Measurements from ENCODE around the gene SORBS1.
"Not testable (repeated sequence)": the region's sequence is repeated elsewhere in the genome, so short reads cannot be mapped to it uniquely, and the experiment has no call there.

SORBS1 gene

GRCh38 chr10:95472304-95473088 is 88.7 kb downstream of the SORBS1 start:
- no peak for DNase-seq
- TF ChIP-seq GATA1 (IDR thresholded peaks at IDR 0.05; ENCODE audit: low read depth, low read length) = no peak
- TF ChIP-seq POLR2A (IDR thresholded peaks at IDR 0.05; ENCODE audit: low read length) = no peak

GRCh38 chr10:95469676-95470075 is 91.5 kb downstream of the SORBS1 start:
- no peak for TF ChIP-seq GATA1 (IDR thresholded peaks at IDR 0.05; ENCODE audit: low read depth, low read length)
- TF ChIP-seq POLR2A (IDR thresholded peaks at IDR 0.05; ENCODE audit: low read length) = no peak
- DNase-seq = no peak

- TF ChIP-seq POLR2A (IDR thresholded peaks at IDR 0.05; ENCODE audit: low read length) (no peak), GATA1 (IDR thresholded peaks at IDR 0.05; ENCODE audit: low read depth, low read length) (no peak)
- DNase-seq = no peak
Measured at GRCh38 chr10:95469251-95469650, 91.9 kb downstream of the SORBS1 start.

GRCh38 chr10:95467642-95468041 is 93.5 kb downstream of the SORBS1 start:
- not testable (repeated sequence) for DNase-seq

- DNase-seq = peak; percentile 80
- TF ChIP-seq GATA1 (IDR thresholded peaks at IDR 0.05; ENCODE audit: low read depth, low read length) (no peak), POLR2A (IDR thresholded peaks at IDR 0.05; ENCODE audit: low read length) (no peak)
Measured at GRCh38 chr10:95467162-95467599, 94.0 kb downstream of the SORBS1 start.

GRCh38 chr10:95466436-95466835 is 94.7 kb downstream of the SORBS1 start:
- TF ChIP-seq POLR2A (IDR thresholded peaks at IDR 0.05; ENCODE audit: low read length) (no peak), GATA1 (IDR thresholded peaks at IDR 0.05; ENCODE audit: low read depth, low read length) (no peak)

GRCh38 chr10:95464280-95464679 is 96.9 kb downstream of the SORBS1 start:
- no peak for TF ChIP-seq POLR2A (IDR thresholded peaks at IDR 0.05; ENCODE audit: low read length)
- no peak for TF ChIP-seq GATA1 (IDR thresholded peaks at IDR 0.05; ENCODE audit: low read depth, low read length)
- DNase-seq = no peak

More at GRCh38 chr10:95466436-95466835, 94.7 kb downstream of the SORBS1 start:
- no peak for DNase-seq

GRCh38 chr10:95462740-95463667 is 98.2 kb downstream of the SORBS1 start:
- TF ChIP-seq POLR2A (IDR thresholded peaks at IDR 0.05; ENCODE audit: low read length) (no peak), GATA1 (IDR thresholded peaks at IDR 0.05; ENCODE audit: low read depth, low read length) (no peak)
- no peak for DNase-seq

GRCh38 chr10:95461611-95462010 is 99.6 kb downstream of the SORBS1 start:
- no peak for DNase-seq
- no peak for TF ChIP-seq GATA1 (IDR thresholded peaks at IDR 0.05; ENCODE audit: low read depth, low read length)
- no peak for TF ChIP-seq POLR2A (IDR thresholded peaks at IDR 0.05; ENCODE audit: low read length)

- TF ChIP-seq POLR2A (IDR thresholded peaks at IDR 0.05; ENCODE audit: low read length) (no peak), GATA1 (IDR thresholded peaks at IDR 0.05; ENCODE audit: low read depth, low read length) (no peak)
Measured at GRCh38 chr10:95459446-95460045, 101.6 kb downstream of the SORBS1 start.

GRCh38 chr10:95458871-95459270 is 102.3 kb downstream of the SORBS1 start:
- no peak for DNase-seq
- TF ChIP-seq GATA1 (IDR thresholded peaks at IDR 0.05; ENCODE audit: low read depth, low read length) (no peak), POLR2A (IDR thresholded peaks at IDR 0.05; ENCODE audit: low read length) (no peak)

More at GRCh38 chr10:95459446-95460045, 101.6 kb downstream of the SORBS1 start:
- no peak for DNase-seq

GRCh38 chr10:95458014-95458413 is 103.2 kb downstream of the SORBS1 start:
- DNase-seq = no peak
- TF ChIP-seq POLR2A (IDR thresholded peaks at IDR 0.05; ENCODE audit: low read length) (no peak), GATA1 (IDR thresholded peaks at IDR 0.05; ENCODE audit: low read depth, low read length) (no peak)

- TF ChIP-seq POLR2A (IDR thresholded peaks at IDR 0.05; ENCODE audit: low read length) (no peak), GATA1 (IDR thresholded peaks at IDR 0.05; ENCODE audit: low read depth, low read length) (no peak)
- DNase-seq = no peak
Measured at GRCh38 chr10:95457319-95457886, 103.8 kb downstream of the SORBS1 start.

GRCh38 chr10:95456516-95456915 is 104.7 kb downstream of the SORBS1 start:
- no peak for TF ChIP-seq POLR2A (IDR thresholded peaks at IDR 0.05; ENCODE audit: low read length)
- no peak for TF ChIP-seq GATA1 (IDR thresholded peaks at IDR 0.05; ENCODE audit: low read depth, low read length)
- DNase-seq = no peak
